ENCODE measurements around the gene LRRIQ3. TPM values are rescaled to one million over a fixed set of nuclear protein-coding genes. Genes with fewer than 3 reads are reported as not detected.

LRRIQ3 gene, protein sequence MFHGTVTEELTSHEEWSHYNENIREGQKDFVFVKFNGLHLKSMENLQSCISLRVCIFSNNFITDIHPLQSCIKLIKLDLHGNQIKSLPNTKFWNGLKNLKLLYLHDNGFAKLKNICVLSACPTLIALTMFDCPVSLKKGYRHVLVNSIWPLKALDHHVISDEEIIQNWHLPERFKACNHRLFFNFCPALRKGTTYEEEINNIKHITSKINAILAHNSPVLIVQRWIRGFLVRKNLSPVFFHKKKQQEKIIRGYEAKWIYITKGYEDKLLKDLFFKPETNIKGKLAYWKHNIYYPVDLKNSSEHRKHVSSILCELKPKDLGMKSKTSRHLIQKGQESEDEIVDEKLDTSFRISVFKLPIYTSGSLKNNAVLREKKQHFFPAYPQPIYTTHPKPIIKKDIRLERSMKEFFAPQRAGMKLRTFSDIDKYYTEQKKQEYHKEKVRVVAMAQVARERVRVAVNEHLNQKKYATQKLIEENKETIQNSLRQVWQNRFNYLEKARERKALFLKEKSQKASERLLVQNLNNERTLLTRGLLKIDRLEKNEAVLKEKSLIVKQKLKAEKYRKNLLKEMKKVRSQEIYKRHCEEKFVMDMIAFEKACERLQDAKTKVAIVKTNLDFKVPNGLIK
- 0.35 to 1.0 TPM (median 0.70 TPM) in 5 replicates for total RNA-seq (2022; extraction: Qiagen RNA extraction; ENCODE audit: low read depth)

DNA sequence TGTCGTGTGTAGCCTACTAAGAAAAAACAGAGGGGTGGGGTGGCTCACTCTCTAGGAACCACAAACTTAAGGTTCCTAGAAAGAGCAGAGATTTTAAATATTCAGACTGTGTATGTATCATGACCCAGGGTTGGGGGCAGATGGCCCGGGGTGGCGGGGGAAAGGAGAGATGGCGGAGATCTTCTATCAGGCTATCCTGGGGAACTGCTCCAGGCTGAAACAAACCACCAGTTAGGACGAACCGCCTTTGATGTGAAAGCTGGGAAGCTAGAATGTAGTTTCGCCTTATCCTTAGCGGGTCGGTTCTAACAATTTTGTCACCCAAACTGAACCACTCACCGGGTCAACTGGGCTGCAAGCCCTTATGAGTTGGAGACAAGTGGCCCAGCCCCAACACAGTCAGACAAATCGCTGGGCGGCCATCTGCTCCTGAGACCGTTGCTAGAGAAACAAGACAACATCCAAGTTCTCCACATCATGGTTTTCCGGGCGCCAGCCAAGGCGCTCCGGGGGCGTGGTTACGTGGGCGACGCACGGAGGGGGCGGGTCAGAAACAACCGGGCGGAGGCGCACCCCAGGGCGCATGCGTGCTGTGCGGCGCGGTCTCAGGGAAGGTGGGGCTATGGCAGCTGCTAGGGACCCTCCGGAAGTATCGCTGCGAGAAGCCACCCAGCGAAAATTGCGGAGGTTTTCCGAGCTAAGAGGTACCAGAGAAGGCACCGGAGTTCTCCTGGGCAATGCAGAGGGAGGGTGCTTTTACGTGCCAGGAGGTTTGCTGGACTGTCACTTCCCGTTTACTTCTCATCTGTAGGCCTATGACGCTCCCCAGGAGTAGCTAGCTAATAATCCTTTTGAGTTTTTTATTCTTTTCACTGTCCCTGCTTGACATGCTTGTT is at the start of gene LRRIQ3, which contains the start of gene FPGT:
TSS of gene LRRIQ3 (minus strand) at position 520 of the 896 bp plus-strand sequence. CDS start 14,492 bp downstream, outside the sequence.
TSS of gene FPGT (plus strand) at position 586 of the 896 bp plus-strand sequence. CDS start at position 623, 37 bp downstream.

DNA sequence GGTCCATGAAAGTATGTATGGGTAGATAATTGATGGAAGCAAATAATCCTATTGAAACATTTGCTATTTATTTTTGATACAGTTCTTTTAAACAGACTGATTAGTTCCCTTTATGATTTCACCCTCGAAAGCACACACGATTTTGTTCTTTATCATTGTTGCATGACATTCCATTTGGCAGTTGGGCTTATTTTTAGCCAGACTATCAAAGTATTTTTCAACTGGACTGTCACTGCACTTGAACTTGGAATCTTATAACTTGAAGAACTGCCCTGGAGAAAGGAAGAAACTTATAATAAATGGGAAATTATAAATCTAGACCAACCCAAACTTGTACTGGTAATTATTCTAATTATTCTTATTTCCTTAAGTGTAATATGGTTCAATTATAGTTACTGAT is 37.2 kb upstream of the LRRIQ3 start, which contains the start of gene TNNI3K:
TSS of gene TNNI3K (plus strand) at position 235 of the 400 bp plus-strand sequence. CDS start at position 300, 65 bp downstream.

Other genes starting within 250 kb of the LRRIQ3 start
- 1.5 to 7.5 TPM (median 6.9 TPM) in 5 replicates for gene FPGT, start 66 bp upstream of the LRRIQ3 start, total RNA-seq (2022; extraction: Qiagen RNA extraction; ENCODE audit: low read depth)
- not detected in 5 replicates for gene TNNI3K, start 37.2 kb upstream of the LRRIQ3 start, total RNA-seq (2022; extraction: Qiagen RNA extraction; ENCODE audit: low read depth)